Measurements from ENCODE around the gene XPNPEP3.
A peak's percentile ranks its signal among the peaks of the same experiment; 100 is the strongest.

Gene XPNPEP3

DNA sequence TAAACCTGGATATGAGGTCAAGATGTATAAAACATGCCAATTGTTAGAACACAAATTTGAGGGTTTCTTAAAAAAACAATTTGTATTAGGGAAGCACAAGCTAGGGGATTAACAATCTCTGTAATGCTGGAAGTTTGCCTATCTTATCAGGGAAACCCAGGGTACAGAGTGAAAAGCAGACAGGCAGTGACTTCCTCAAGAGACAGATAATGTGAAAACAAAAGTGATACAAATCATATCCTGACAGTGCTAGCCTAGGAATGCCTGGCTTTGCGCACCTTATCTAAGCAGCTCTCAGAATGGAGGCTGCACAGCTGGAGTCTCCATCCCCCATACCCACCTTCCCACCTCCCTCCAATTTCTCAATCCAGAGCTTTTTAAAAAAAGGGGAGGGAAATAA, 71.7 kb downstream of the XPNPEP3 start:
- 87 to 97% methylated on average over 1 of the region's 1 CpG for WGBS, 2 experiments
- no peaks in the 10 kb centered on the region for H3K9me3 ChIP-seq (ENCODE audit: control insufficient read depth, low read length)
- no peak overlapping the region for H3K4me3 ChIP-seq (ENCODE audit: insufficient read depth, low read depth, low read length)
- H3K36me3 ChIP-seq (ENCODE audit: control insufficient read depth, insufficient read depth, low read length), result peaks cover 18% of the 10 kb centered on the region
- H3K4me1 ChIP-seq (ENCODE audit: control insufficient read depth, insufficient read depth, low read length), result no peaks in the 10 kb centered on the region
- H3K27ac ChIP-seq (ENCODE audit: insufficient read depth, low read depth, low read length, poor library complexity, severe bottlenecking), result no peak overlapping the region
- H3K27me3 ChIP-seq (ENCODE audit: control insufficient read depth, insufficient read depth, low read length, poor library complexity, severe bottlenecking), result no peaks in the 10 kb centered on the region

DNA sequence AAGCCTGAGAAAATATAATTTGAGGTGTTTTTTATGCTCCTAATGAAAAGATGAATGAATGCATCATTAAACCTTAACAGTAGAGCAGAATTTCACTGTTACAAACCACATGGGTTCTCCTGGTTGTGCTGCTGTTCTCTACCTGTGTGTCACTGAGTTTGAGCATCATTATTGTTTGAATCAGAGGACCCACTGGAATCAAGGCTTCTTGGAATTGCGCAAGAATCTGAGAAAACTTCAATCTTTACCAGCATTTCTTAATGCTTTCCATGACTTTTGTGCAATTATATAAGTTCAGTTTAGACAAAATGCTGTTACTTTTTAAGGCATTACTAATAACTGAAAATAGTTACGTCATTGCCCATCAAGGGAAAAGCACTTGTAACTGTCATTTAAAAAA, 75.4 kb downstream of the XPNPEP3 start:
- Histone ChIP-seq H3K9me3 (ENCODE audit: control insufficient read depth, low read length) (no peaks in the 10 kb centered on the region), H3K27ac (ENCODE audit: insufficient read depth, low read depth, low read length, poor library complexity, severe bottlenecking) (no peak overlapping the region), H3K36me3 (ENCODE audit: control insufficient read depth, insufficient read depth, low read length) (no peaks in the 10 kb centered on the region), H3K4me3 (ENCODE audit: insufficient read depth, low read depth, low read length) (no peak overlapping the region), H3K27me3 (ENCODE audit: control insufficient read depth, insufficient read depth, low read length, poor library complexity, severe bottlenecking) (no peaks in the 10 kb centered on the region), H3K4me1 (ENCODE audit: control insufficient read depth, insufficient read depth, low read length) (no peaks in the 10 kb centered on the region)
- 100% methylated on average over 1 of the region's 2 CpGs for WGBS, 2 experiments

DNA sequence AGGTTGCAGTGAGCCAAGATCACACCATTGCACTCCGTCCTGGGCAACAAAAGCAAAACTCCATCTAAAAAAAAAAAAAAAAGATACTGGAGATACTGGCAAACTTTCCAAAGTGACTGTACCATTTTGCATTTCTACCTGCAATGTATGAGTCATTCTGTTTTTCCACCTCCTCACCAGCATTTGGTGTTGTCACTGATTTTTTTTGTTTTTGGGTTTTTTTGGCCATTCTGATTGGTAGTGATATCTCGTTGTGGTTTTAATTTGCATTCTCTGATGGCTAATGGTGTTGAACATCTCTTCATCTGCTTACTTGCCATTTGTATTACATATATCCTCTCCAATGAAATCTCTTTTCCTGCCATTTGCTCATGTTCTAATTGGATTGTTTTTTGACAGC, 82.3 kb downstream of the XPNPEP3 start:
- H3K9me3 ChIP-seq (ENCODE audit: control insufficient read depth, low read length), result no peaks in the 10 kb centered on the region
- no peaks in the 10 kb centered on the region for H3K36me3 ChIP-seq (ENCODE audit: control insufficient read depth, insufficient read depth, low read length)
- H3K4me1 ChIP-seq (ENCODE audit: control insufficient read depth, insufficient read depth, low read length), result no peaks in the 10 kb centered on the region
- H3K27ac ChIP-seq (ENCODE audit: insufficient read depth, low read depth, low read length, poor library complexity, severe bottlenecking), result no peak overlapping the region
- H3K27me3 ChIP-seq (ENCODE audit: control insufficient read depth, insufficient read depth, low read length, poor library complexity, severe bottlenecking), result no peaks in the 10 kb centered on the region
- no peak overlapping the region for H3K4me3 ChIP-seq (ENCODE audit: insufficient read depth, low read depth, low read length)
- 89 to 91% methylated on average over 1 of the region's 2 CpGs for WGBS, 2 experiments

DNA sequence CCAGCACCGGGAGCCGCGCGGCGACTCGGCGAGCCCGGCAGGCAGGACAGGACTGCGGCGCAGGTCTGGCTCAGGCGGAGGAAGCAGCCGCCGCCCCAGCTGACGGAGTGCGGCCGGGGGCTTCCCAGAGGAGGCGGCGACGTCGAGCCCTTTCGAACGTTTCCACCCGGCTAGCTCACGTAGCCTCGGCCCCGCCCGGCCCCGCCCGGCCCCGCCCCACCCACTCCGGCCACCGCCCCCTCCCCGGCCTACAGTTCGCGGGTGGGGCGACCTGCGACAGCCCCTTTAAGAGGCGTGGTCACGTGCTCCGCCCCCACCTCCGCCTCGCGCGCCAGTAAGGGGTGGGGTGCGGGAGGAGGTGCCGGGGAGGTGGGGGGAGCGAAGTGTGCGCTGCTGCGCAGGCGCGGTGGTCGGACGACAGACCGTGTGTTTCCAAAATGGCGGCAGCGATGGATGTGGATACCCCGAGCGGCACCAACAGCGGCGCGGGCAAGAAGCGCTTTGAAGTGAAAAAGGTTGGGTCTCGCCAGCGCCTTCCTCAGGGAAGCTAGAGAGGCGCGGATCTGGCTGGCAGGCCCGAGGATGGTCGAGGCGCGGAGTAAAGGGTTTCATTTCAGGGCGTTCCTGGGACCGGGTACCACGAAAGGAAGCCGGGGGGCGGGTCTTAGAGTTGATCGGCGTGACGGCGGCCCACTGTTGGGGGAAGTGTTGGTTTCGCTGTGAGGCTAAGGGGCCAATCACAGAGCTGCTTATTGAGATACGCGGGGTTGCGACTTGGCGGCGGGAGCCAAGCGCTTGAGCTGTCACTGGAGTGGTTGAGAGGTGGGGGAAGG, 94.2 kb downstream of the XPNPEP3 start, which contains the start of gene RBX1:
Gene RBX1, plus strand, starts transcription at position 417 of the 833 bp plus-strand sequence. Its CDS starts 21 bp downstream, at position 438.
- no peaks in the 10 kb centered on the region for H3K27me3 ChIP-seq (ENCODE audit: control insufficient read depth, insufficient read depth, low read length, poor library complexity, severe bottlenecking)
- H3K4me1 ChIP-seq (ENCODE audit: control insufficient read depth, insufficient read depth, low read length), result peaks cover 12% of the 10 kb centered on the region
- peak within 1 kb of the TSS; percentile 81 for H3K27ac ChIP-seq (ENCODE audit: insufficient read depth, low read depth, low read length, poor library complexity, severe bottlenecking)
- peaks cover 12% of the 10 kb centered on the region for H3K36me3 ChIP-seq (ENCODE audit: control insufficient read depth, insufficient read depth, low read length)
- no peaks in the 10 kb centered on the region for H3K9me3 ChIP-seq (ENCODE audit: control insufficient read depth, low read length)
- peak within 1 kb of the TSS; percentile 88 for H3K4me3 ChIP-seq (ENCODE audit: insufficient read depth, low read depth, low read length)
- 0 to 1% methylated on average over 78 to 86 of the region's 86 CpGs for WGBS, 2 experiments

DNA sequence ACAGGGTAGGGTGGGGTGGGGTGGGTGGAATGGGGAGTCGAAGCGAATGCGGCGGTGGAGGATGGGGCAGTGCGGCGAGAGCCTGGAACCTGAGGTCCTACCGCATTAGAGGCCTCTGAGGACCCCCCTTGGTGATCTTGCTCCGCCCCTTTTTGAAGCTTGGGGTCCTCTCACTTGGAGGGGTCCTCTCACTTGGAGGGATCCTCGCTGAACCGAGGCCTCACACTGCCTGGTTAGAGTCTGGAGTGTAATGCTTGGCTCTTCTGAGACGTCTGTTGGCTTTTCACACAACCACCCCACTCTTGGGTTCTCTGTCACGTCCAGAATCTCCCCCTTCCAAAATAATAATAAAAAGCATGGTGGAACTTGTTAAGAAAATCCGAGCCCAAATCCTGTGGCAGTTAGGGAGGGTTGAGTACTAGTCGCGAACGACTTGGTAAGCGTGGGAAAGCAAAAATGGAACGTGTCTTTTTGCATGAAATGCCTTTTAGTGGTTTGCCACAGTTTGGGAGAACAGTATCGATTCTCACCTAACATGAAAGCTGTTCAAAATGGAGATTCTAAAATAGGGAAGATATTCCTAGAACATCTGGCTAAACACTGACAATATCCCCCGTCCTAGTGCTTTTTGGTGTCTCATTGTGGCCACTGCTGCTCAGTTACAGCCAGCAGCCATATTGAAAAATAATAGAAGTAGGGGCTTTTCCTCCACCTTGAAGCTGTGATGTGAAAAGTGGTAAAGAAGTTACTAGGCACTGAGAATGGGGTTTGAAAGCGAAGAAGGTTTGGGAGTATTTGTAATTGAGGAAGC, 95.1 kb downstream of the XPNPEP3 start:
- H3K4me3 ChIP-seq (ENCODE audit: insufficient read depth, low read depth, low read length), result peak overlapping the region; percentile 88
- H3K27ac ChIP-seq (ENCODE audit: insufficient read depth, low read depth, low read length, poor library complexity, severe bottlenecking), result peak overlapping the region; percentile 81
- H3K27me3 ChIP-seq (ENCODE audit: control insufficient read depth, insufficient read depth, low read length, poor library complexity, severe bottlenecking), result no peaks in the 10 kb centered on the region
- 11% methylated on average over 19 to 21 of the region's 21 CpGs for WGBS, 2 experiments
- H3K9me3 ChIP-seq (ENCODE audit: control insufficient read depth, low read length), result no peaks in the 10 kb centered on the region
- H3K36me3 ChIP-seq (ENCODE audit: control insufficient read depth, insufficient read depth, low read length), result peaks cover 12% of the 10 kb centered on the region
- H3K4me1 ChIP-seq (ENCODE audit: control insufficient read depth, insufficient read depth, low read length), result peaks cover 12% of the 10 kb centered on the region

DNA sequence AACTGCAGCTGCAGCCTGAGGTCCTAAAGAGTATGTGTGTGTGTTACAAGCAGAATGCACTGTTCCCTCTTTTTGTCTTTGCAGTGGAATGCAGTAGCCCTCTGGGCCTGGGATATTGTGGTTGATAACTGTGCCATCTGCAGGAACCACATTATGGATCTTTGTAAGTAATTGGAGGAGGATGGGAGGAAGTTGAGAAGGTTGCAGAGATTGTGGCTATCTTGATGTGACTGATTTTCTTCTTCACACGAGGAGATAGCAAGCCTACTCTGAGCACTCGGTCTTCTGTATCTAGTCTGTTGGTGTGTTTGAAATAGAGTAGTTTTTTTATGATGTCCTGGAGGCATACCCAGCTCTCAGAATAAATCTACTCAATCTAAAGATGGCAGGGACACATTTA, 96.5 kb downstream of the XPNPEP3 start:
- Histone ChIP-seq H3K4me3 (ENCODE audit: insufficient read depth, low read depth, low read length) (no peak overlapping the region), H3K4me1 (ENCODE audit: control insufficient read depth, insufficient read depth, low read length) (peaks cover 12% of the 10 kb centered on the region), H3K36me3 (ENCODE audit: control insufficient read depth, insufficient read depth, low read length) (peaks cover 16% of the 10 kb centered on the region), H3K27me3 (ENCODE audit: control insufficient read depth, insufficient read depth, low read length, poor library complexity, severe bottlenecking) (no peaks in the 10 kb centered on the region), H3K27ac (ENCODE audit: insufficient read depth, low read depth, low read length, poor library complexity, severe bottlenecking) (no peak overlapping the region), H3K9me3 (ENCODE audit: control insufficient read depth, low read length) (no peaks in the 10 kb centered on the region)
- WGBS, 2 experiments, result 92 to 98% methylated on average over 2 of the region's 2 CpGs

DNA sequence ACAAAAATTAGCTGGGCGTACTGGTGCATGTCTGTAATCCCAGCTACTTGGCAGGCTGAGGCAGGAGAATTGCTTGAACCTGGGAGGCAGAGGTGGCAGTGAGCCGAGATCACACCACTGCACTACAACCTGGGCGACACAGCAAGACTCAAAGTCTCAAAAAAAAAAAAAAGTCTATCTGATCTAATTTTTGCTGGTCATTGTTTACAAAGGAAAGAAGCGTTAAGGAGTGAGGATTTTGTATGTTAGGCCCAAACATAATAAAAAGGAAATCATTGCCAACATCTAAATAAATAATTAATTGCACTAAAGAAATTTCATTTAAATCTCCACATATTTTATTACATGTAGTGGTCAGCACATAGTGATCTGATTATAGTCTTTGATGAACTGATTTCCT, 97.2 kb downstream of the XPNPEP3 start:
- Histone ChIP-seq H3K9me3 (ENCODE audit: control insufficient read depth, low read length) (no peaks in the 10 kb centered on the region), H3K4me3 (ENCODE audit: insufficient read depth, low read depth, low read length) (no peak overlapping the region), H3K4me1 (ENCODE audit: control insufficient read depth, insufficient read depth, low read length) (peaks cover 12% of the 10 kb centered on the region), H3K27me3 (ENCODE audit: control insufficient read depth, insufficient read depth, low read length, poor library complexity, severe bottlenecking) (no peaks in the 10 kb centered on the region), H3K36me3 (ENCODE audit: control insufficient read depth, insufficient read depth, low read length) (peaks cover 16% of the 10 kb centered on the region), H3K27ac (ENCODE audit: insufficient read depth, low read depth, low read length, poor library complexity, severe bottlenecking) (no peak overlapping the region)
- 97% methylated on average over 3 of the region's 4 CpGs for whole genome bisulfite sequencing, 2 experiments

DNA sequence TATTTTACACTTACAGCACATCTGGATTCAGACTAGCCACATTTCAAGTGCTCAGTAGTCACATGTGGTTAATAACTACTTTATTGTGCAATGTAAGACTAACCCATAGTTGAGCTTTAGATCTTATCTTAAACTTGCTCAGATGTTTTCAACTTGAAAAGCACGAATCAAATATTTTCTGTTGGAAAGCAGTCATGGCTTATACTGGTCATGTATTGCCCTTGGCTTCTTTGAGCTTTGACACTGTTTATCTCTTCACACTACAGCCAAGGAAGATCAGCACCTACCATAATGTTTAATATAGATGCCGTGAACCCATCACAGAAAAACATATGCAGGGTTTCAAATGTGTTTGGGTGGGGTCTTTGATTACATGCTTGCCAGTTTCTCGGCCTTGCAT, 98.6 kb downstream of the XPNPEP3 start:
- H3K9me3 ChIP-seq (ENCODE audit: control insufficient read depth, low read length), result no peaks in the 10 kb centered on the region
- H3K4me3 ChIP-seq (ENCODE audit: insufficient read depth, low read depth, low read length), result no peak overlapping the region
- no peak overlapping the region for H3K27ac ChIP-seq (ENCODE audit: insufficient read depth, low read depth, low read length, poor library complexity, severe bottlenecking)
- WGBS, 2 experiments, result 96 to 98% methylated on average over 3 of the region's 3 CpGs
- H3K36me3 ChIP-seq (ENCODE audit: control insufficient read depth, insufficient read depth, low read length), result peaks cover 16% of the 10 kb centered on the region
- H3K4me1 ChIP-seq (ENCODE audit: control insufficient read depth, insufficient read depth, low read length), result peaks cover 12% of the 10 kb centered on the region
- H3K27me3 ChIP-seq (ENCODE audit: control insufficient read depth, insufficient read depth, low read length, poor library complexity, severe bottlenecking), result no peaks in the 10 kb centered on the region

DNA sequence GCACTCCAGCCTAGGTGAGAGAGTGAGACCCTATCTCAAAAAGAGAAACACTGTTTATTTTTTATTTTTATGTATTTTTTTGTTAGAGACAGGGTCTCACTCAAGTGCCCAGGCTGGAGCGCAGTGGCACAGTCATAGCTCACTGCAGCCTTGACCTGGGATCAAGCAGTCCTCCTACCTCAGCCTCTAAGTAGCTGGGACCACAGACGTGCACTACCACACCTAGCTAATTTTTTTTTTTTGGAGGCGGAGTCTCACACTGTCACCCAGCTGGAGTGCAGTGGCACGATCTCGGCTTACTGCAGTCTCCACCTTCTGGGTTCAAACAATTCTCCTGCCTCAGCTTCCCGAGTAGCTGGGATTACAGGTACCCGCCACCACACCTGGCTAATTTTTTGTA, 100.7 kb downstream of the XPNPEP3 start:
- Histone ChIP-seq H3K4me3 (ENCODE audit: insufficient read depth, low read depth, low read length) (no peak overlapping the region), H3K4me1 (ENCODE audit: control insufficient read depth, insufficient read depth, low read length) (peaks cover 9% of the 10 kb centered on the region), H3K36me3 (ENCODE audit: control insufficient read depth, insufficient read depth, low read length) (peaks cover 22% of the 10 kb centered on the region), H3K27me3 (ENCODE audit: control insufficient read depth, insufficient read depth, low read length, poor library complexity, severe bottlenecking) (no peaks in the 10 kb centered on the region), H3K9me3 (ENCODE audit: control insufficient read depth, low read length) (no peaks in the 10 kb centered on the region), H3K27ac (ENCODE audit: insufficient read depth, low read depth, low read length, poor library complexity, severe bottlenecking) (no peak overlapping the region)
- 94 to 96% methylated on average over 7 of the region's 7 CpGs for WGBS, 2 experiments

DNA sequence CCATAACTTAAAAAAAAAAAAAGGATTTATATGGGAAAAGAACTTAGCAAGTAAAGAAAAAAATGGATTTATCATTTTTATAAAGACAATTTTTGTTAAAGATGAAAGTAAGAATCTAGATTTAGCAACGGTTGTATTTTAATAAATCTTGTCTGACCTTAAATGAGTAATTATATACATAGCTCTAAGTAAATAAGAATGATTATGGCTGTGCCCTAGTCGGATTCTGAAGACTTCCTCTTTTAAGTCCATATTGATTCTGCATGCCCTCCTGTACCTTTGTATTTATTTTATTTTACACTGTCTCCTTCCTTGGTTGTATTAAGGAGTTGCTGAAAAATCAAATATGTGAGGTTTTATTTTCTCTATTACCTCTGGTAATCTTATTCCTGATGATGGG, 101.4 kb downstream of the XPNPEP3 start:
- Histone ChIP-seq H3K36me3 (ENCODE audit: control insufficient read depth, insufficient read depth, low read length) (peaks cover 22% of the 10 kb centered on the region), H3K4me1 (ENCODE audit: control insufficient read depth, insufficient read depth, low read length) (peaks cover 3% of the 10 kb centered on the region), H3K27ac (ENCODE audit: insufficient read depth, low read depth, low read length, poor library complexity, severe bottlenecking) (no peak overlapping the region), H3K27me3 (ENCODE audit: control insufficient read depth, insufficient read depth, low read length, poor library complexity, severe bottlenecking) (no peaks in the 10 kb centered on the region), H3K4me3 (ENCODE audit: insufficient read depth, low read depth, low read length) (no peak overlapping the region), H3K9me3 (ENCODE audit: control insufficient read depth, low read length) (no peaks in the 10 kb centered on the region)
- 86% methylated on average over 1 of the region's 2 CpGs; no CpG with 5 or more reads in 1 of the 2 experiments for WGBS, 2 experiments
